Left lung (tissue), 10 donors: ENCODE results near the gene CYB5R4. TPM values are rescaled to one million over a fixed set of nuclear protein-coding genes. Genes with fewer than 3 reads are reported as not detected.

Experiments used
- ATAC-seq: fragments of 200-7000 bp; cut with Tn5 transposase; one replicate; pipeline ENCODE4 v1.9.1; 2020; ENCODE audit warnings: moderate library complexity
- DNase-seq, 4 donors: peaks; one replicate each; pipeline ENCODE4 v3.0.0-alpha.2; 2013 to 2020
- H3K27ac ChIP-seq, 2 donors: fragments of 200-600 bp; sonication (generic) in 1 of 2; one replicate each; pipeline versions ENCODE4 v1.5.0 to v1.8.0; 2020 to 2021
- H3K27me3 ChIP-seq, 2 donors: fragments of 200-600 bp; sonication (generic) in 1 of 2; one replicate each; pipeline versions ENCODE4 v1.5.0 to v1.8.0; 2020 to 2021
- H3K36me3 ChIP-seq, 2 donors: fragments of 200-600 bp; sonication (generic) in 1 of 2; one replicate each; pipeline versions ENCODE4 v1.5.0 to v1.8.0; 2020 to 2021
- H3K4me1 ChIP-seq, 2 donors: fragments of 200-600 bp; one replicate each; pipeline ENCODE4 v1.8.0; 2021
- H3K4me3 ChIP-seq, 2 donors: fragments of 200-600 bp; sonication (generic) in 1 of 2; one replicate each; pipeline versions ENCODE4 v1.5.0 to v1.8.0; 2020 to 2021; ENCODE audit warnings: mild to moderate bottlenecking in 1 of 2
- H3K9me3 ChIP-seq, 2 donors: fragments of 200-600 bp; sonication (generic) in 1 of 2; one replicate each; pipeline versions ENCODE4 v1.5.0 to v1.8.0; 2020 to 2021
- intact Hi-C, 2 donors: fragments of 100-400 bp; cut with DNase I; formaldehyde crosslinking; loops; one replicate each; pipeline versions ENCODE4 v1.11.2 to v1.14.2; 2022
- polyA plus RNA-seq, 6 donors: library from polyadenylated mRNA; unstranded; fragments of 120-200 nt; gene quantifications; one replicate each; pipeline ENCODE4 v1.2.1, GENCODE V29; 2013; ENCODE audit not compliant: insufficient read length in 6 of 6
- total RNA-seq, 2 donors: library from RNA; stranded (reverse); fragmentation: NEBNext Ultra II Directional; extraction: Animal tissue kit (Norgen Biotek cat#: 25700); gene quantifications; one replicate each; pipeline ENCODE4 v1.2.1, GENCODE V29; 2021
- TF ChIP-seq, protein P1 (sequence below), 2 donors: fragments of 200-600 bp; sonication (generic) in 1 of 2; IDR thresholded peaks; one replicate each; pipeline versions ENCODE4 v1.5.0 to v1.8.0; 2021; ENCODE audit warnings: antibody characterized with exemption in 2 of 2
- donor health status: DM: no; HTN: yes; CAD: no.
- donor health status: DM: no; HTN: no; CAD: no.

Gene CYB5R4
- total and polyA plus RNA-seq, 8 donors: 9.0 to 44.3 (median 12.9) TPM

DNA sequence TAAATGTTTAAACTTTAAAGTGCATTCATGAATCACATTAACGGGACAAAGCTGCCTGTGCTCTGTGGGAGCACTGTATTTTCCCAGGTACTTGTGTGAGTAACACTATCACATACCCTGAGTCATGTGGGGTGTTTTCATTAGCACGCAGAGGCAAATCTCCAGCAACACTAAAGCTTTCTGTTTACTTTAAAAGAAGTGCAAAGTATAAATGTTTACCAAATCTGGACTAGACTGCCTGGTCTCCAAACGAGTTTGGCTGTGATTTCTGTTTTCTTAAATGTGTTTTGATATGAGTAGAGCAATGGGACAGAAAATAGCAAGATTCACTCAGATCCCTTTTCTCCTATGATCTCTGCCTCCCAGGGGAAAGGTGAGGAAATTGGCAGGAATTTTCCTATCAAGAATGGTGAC lies 35.1 kb upstream of the CYB5R4 start:
- Histone ChIP-seq H3K27me3 (no peaks in the 10 kb centered on the region), H3K4me3 (no peak overlapping the region), H3K4me1 (no peaks in the 10 kb centered on the region), H3K36me3 (no peaks in the 10 kb centered on the region), H3K9me3 (no peaks in the 10 kb centered on the region), H3K27ac (no peak overlapping the region)
- TF ChIP-seq, protein P1, sequence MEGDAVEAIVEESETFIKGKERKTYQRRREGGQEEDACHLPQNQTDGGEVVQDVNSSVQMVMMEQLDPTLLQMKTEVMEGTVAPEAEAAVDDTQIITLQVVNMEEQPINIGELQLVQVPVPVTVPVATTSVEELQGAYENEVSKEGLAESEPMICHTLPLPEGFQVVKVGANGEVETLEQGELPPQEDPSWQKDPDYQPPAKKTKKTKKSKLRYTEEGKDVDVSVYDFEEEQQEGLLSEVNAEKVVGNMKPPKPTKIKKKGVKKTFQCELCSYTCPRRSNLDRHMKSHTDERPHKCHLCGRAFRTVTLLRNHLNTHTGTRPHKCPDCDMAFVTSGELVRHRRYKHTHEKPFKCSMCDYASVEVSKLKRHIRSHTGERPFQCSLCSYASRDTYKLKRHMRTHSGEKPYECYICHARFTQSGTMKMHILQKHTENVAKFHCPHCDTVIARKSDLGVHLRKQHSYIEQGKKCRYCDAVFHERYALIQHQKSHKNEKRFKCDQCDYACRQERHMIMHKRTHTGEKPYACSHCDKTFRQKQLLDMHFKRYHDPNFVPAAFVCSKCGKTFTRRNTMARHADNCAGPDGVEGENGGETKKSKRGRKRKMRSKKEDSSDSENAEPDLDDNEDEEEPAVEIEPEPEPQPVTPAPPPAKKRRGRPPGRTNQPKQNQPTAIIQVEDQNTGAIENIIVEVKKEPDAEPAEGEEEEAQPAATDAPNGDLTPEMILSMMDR (IDR thresholded peaks at IDR 0.05): no peak
- DNase-seq (no peak), ATAC-seq (peak; percentile 76)
- intact Hi-C loops: no loop called here

DNA sequence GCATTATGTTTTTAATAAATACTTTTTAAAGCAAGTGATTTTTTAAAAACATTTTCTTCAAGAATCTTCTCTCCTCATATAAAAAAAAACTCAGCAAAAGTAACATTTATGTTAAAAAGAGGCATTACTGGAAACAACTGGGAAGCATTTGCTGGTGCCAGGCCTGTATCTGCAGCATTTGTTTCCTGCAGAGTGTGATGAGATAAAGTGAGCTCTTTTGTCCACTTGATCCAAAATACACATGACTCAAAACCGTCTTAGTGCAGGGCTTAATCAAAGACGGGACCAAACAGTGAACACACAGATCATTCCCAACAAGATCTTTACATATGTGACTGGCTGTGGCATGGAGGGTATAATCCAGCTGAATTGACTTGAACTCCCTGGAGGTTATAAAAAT lies 34.7 kb upstream of the CYB5R4 start:
- no peak overlapping the region for H3K4me3 ChIP-seq
- intact Hi-C loops: no loop called here

DNA sequence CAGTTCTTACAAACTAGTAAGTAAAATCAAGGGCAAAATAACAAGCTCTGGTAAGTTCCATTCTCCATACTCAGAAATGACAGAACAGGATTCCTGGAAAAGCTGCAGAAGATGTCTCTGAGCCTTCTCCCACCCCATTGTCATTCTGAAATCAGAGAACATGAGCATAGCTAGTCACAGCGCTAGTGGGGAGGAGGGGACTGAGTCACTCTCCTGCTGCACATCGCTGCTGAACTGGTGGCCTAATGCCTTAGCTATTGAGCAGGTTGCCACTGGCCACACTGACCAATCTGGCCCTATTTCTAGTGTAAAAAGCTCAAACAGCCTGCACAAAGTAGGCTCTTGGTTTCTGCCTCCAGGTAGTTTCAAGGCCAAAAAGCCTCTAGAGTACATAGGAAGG lies 32.4 kb upstream of the CYB5R4 start:
- intact Hi-C loops: no loop called here
- H3K36me3 ChIP-seq: no peaks in the 10 kb centered on the region
- TF ChIP-seq, protein P1 (IDR thresholded peaks at IDR 0.05): no peak

More for the DNA sequence above, 34.7 kb upstream of the CYB5R4 start:
- ATAC-seq (no peak), DNase-seq (no peak)
- no peaks in the 10 kb centered on the region for H3K4me1 ChIP-seq
- no peak overlapping the region for H3K27ac ChIP-seq
- no peaks in the 10 kb centered on the region for H3K9me3 ChIP-seq
- TF ChIP-seq, protein P1 (IDR thresholded peaks at IDR 0.05): no peak
- H3K27me3 ChIP-seq: no peaks in the 10 kb centered on the region
- no peaks in the 10 kb centered on the region for H3K36me3 ChIP-seq

DNA sequence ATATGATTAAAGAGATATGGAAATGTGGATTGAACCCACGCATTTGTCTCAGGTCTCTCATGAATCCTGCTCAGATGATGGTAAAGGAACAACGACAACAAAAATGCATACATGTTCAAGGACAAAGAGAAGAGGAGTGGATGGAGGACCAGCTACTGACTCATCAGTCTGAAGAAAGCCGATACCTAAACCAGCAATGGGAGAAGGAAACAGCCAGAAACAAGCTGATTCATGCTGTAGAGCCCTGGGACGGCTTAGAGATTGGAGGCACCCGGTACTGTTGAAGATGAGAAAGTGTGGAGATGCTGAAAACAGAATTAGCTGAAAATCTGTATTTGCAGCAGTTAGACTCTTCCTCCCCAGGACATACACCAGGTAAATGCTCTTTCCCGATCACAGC lies 20.8 kb upstream of the CYB5R4 start:
- H3K4me1 ChIP-seq: no peaks in the 10 kb centered on the region
- TF ChIP-seq, protein P1 (IDR thresholded peaks at IDR 0.05): no peak
- H3K9me3 ChIP-seq: peaks cover 0 to 13% of the 10 kb centered on the region in 2 donors
- no peaks in the 10 kb centered on the region for H3K36me3 ChIP-seq
- no peaks in the 10 kb centered on the region for H3K27me3 ChIP-seq
- no peak overlapping the region for H3K4me3 ChIP-seq
- intact Hi-C loops: no loop called here
- no peak overlapping the region for H3K27ac ChIP-seq
- no peak for DNase-seq
- no peak for ATAC-seq

More for the DNA sequence above, 32.4 kb upstream of the CYB5R4 start:
- Histone ChIP-seq H3K27ac (no peak overlapping the region), H3K4me3 (no peak overlapping the region), H3K27me3 (no peaks in the 10 kb centered on the region), H3K4me1 (no peaks in the 10 kb centered on the region), H3K9me3 (no peaks in the 10 kb centered on the region)
- DNase-seq (no peak), ATAC-seq (no peak)

DNA sequence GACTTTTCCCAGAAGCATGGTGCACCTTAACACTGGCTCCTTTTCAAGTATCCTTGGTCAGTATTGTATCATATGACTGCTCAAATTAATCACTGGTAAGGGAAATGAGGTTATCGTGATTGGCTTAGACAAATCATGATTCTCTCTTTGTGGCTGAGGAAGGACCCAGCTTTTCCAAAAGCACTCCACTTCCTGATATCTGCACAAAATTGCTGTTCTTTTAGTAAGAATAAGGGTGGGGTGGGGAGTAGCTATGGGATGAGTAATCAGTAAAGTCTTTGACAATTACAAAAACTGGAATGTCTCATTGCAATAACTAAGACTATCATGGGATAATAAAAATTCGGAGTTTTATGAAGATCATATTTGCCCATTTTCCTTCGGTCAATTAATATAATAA lies 15.3 kb upstream of the CYB5R4 start:
- peaks cover 0 to 5% of the 10 kb centered on the region in 2 donors for H3K9me3 ChIP-seq
- no peaks in the 10 kb centered on the region for H3K36me3 ChIP-seq
- DNase-seq: no peak
- intact Hi-C loops: no loop called here
- H3K4me3 ChIP-seq: no peak overlapping the region
- no peaks in the 10 kb centered on the region for H3K4me1 ChIP-seq
- H3K27me3 ChIP-seq: no peaks in the 10 kb centered on the region
- ATAC-seq: no peak
- H3K27ac ChIP-seq: no peak overlapping the region
- TF ChIP-seq, protein P1 (IDR thresholded peaks at IDR 0.05): no peak
